Measurements from ENCODE around the gene CEP85L.

CEP85L gene

DNA sequence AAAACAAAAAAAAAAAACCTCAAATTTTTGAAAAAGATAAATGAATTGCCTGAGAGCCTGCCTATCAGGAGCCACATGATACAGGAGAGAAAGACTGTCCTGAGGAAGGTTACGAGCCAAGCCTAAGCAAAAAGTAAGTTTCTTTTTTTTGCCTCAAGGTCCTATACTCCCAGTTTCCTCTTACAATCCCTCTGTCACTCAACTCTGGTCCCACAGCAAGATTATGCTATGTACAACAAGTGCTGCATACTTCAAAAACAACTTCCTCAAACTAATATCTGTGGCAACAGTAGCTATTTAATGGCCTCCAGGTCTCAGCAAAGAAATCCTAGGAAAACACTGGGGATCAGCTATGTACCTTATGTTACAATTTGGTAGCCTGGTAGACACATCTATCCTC, 56.5 kb downstream of the CEP85L start:
- H3K4me3 ChIP-seq (ENCODE audit: low read depth, low read length): no peak overlapping the region
- TF ChIP-seq, protein P1, sequence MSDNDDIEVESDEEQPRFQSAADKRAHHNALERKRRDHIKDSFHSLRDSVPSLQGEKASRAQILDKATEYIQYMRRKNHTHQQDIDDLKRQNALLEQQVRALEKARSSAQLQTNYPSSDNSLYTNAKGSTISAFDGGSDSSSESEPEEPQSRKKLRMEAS (IDR thresholded peaks at IDR 0.05; ENCODE audit: low read depth, low read length): no peak
- TF ChIP-seq CTCF (IDR thresholded peaks at IDR 0.05; ENCODE audit: low read depth, low read length) (no peak), MYC (IDR thresholded peaks at IDR 0.05; ENCODE audit: low read depth, low read length) (no peak), POLR2A (IDR thresholded peaks at IDR 0.05; ENCODE audit: extremely low read depth, insufficient read length) (no peak)
- DNase-seq (ENCODE audit: low read depth): peak; percentile 50

DNA sequence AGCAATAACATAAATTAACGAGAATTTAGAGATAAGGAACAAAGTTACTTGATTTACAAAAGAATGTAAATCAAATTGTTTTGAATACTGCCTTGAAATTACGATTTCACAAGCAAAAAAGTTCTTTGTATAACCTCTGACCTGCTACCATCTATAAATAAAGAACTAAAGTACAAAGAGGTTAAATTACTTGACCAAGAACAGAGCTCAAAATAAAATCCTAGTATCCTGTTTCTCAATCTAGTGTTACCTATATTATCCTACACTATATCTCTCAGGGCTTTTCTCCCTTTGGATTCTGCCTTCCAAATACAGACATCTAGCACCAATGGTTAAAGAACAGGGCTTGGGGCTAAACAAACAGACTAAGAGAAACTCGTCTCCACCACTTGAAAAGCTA, 59.5 kb downstream of the CEP85L start:
- DNase-seq (ENCODE audit: low read depth): no peak
- no peak overlapping the region for H3K4me3 ChIP-seq (ENCODE audit: low read depth, low read length)
- TF ChIP-seq CTCF (IDR thresholded peaks at IDR 0.05; ENCODE audit: low read depth, low read length) (no peak), POLR2A (IDR thresholded peaks at IDR 0.05; ENCODE audit: extremely low read depth, insufficient read length) (no peak)
- TF ChIP-seq, protein P1 (IDR thresholded peaks at IDR 0.05; ENCODE audit: low read depth, low read length): no peak

DNA sequence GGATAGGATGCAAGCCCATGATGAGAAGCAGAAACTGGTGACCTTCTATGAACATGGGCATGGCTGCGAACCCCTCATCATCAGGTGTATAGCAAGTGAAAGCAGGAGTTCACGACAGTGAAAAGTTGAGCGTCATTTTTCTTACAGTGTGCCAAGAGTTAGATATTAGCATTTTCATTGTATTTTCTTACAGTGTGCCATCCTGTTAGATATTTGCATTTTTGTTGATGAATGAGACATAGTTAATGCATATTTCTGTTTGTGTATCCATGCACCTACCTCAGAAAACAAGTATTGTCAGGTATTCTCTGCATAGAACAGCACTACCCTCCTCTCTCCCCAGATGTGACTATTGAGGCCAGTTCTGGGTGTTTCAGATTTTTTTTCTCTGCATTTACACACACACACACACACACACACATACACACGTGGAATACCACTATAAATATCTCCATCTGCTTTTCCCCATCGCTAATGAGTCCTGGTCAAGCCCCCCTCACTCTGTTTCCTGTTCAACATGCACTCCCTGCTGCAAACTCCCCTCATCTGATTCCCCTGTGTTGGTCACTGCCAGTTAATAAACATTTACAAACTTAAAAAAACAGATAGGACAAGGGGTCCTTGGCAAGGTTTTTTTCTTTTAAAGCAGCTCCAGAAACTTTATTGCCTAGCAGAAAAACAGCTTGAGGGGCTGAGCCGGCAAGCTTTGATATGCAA, 61.6 kb downstream of the CEP85L start:
- no peak for DNase-seq (ENCODE audit: low read depth)
- no peak overlapping the region for H3K4me3 ChIP-seq (ENCODE audit: low read depth, low read length)
- TF ChIP-seq POLR2A (IDR thresholded peaks at IDR 0.05; ENCODE audit: extremely low read depth, insufficient read length): no peak
- TF ChIP-seq CTCF (IDR thresholded peaks at IDR 0.05; ENCODE audit: low read depth, low read length): no peak
- TF ChIP-seq, protein P1 (IDR thresholded peaks at IDR 0.05; ENCODE audit: low read depth, low read length): no peak
- TF ChIP-seq MYC (IDR thresholded peaks at IDR 0.05; ENCODE audit: low read depth, low read length): no peak

GRCh38 chr6:118589186-118589585, 62.2 kb downstream of the CEP85L start:
- H3K4me3 ChIP-seq (ENCODE audit: low read depth, low read length): no peak overlapping the region
- TF ChIP-seq, protein P1 (IDR thresholded peaks at IDR 0.05; ENCODE audit: low read depth, low read length): no peak
- no peak for TF ChIP-seq POLR2A (IDR thresholded peaks at IDR 0.05; ENCODE audit: extremely low read depth, insufficient read length)
- TF ChIP-seq CTCF (IDR thresholded peaks at IDR 0.05; ENCODE audit: low read depth, low read length): no peak
- TF ChIP-seq MYC (IDR thresholded peaks at IDR 0.05; ENCODE audit: low read depth, low read length): no peak
- DNase-seq (ENCODE audit: low read depth): no peak

DNA sequence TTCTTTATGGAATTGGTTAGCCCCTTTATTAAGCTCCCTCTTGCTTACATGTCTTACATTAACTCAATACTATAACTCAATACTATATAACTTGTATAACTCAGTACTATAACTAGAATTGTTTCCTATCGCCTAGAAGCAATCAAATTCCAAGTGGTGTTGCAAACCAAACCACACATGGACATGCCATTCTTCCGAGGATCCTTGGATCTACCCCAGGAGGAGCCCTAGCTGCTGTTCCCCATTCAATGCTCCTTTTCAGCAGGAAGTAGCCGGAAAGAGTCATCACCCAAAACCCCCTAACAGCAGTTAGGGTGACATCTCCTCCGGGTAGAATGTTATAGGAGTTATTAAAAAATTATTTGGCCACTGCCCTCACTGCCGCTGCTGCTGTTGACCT, 62.8 kb downstream of the CEP85L start:
- no peak for DNase-seq (ENCODE audit: low read depth)
- no peak overlapping the region for H3K4me3 ChIP-seq (ENCODE audit: low read depth, low read length)
- TF ChIP-seq POLR2A (IDR thresholded peaks at IDR 0.05; ENCODE audit: extremely low read depth, insufficient read length): no peak
- TF ChIP-seq MYC (IDR thresholded peaks at IDR 0.05; ENCODE audit: low read depth, low read length): no peak
- no peak for TF ChIP-seq CTCF (IDR thresholded peaks at IDR 0.05; ENCODE audit: low read depth, low read length)
- TF ChIP-seq, protein P1 (IDR thresholded peaks at IDR 0.05; ENCODE audit: low read depth, low read length): no peak
